NCI-H2227 treated with DMSO at 0.1 percent for 48 hours (cell line): ENCODE measurements around the gene DISC1.

Source experiments
- DNase-seq: peaks from one replicate; lab custom pipeline; 2025; lab: John Stamatoyannopoulos, UW

The DISC1 gene

GRCh38 chr1:231993968-231994455 is 367.4 kb downstream of the DISC1 start:
- no peak for DNase-seq

- no peak for DNase-seq
Measured at GRCh38 chr1:231998791-231999190, 372.2 kb downstream of the DISC1 start.

GRCh38 chr1:232005300-232005699 is 378.7 kb downstream of the DISC1 start:
- DNase-seq, result no peak

GRCh38 chr1:232009741-232010140 is 383.2 kb downstream of the DISC1 start:
- no peak for DNase-seq

- DNase-seq, result no peak
Measured at GRCh38 chr1:232011961-232012360, 385.4 kb downstream of the DISC1 start.

- peak; percentile 38 for DNase-seq
Measured at GRCh38 chr1:232012773-232013386, 386.3 kb downstream of the DISC1 start.

GRCh38 chr1:232014941-232015340 is 388.4 kb downstream of the DISC1 start:
- DNase-seq, result peak; percentile 11

GRCh38 chr1:232016616-232017015 is 390.0 kb downstream of the DISC1 start:
- no peak for DNase-seq

GRCh38 chr1:232017057-232017456 is 390.5 kb downstream of the DISC1 start:
- DNase-seq, result no peak

GRCh38 chr1:232017759-232018158 is 391.2 kb downstream of the DISC1 start:
- DNase-seq, result no peak

- DNase-seq, result no peak
Measured at GRCh38 chr1:232018231-232019025, 391.8 kb downstream of the DISC1 start.

GRCh38 chr1:232019026-232019340 is 392.4 kb downstream of the DISC1 start:
- no peak for DNase-seq

GRCh38 chr1:232020352-232020751 is 393.8 kb downstream of the DISC1 start:
- DNase-seq, result no peak

GRCh38 chr1:232029315-232029714 is 402.7 kb downstream of the DISC1 start:
- DNase-seq, result no peak

- DNase-seq, result no peak
Measured at GRCh38 chr1:232031156-232031555, 404.6 kb downstream of the DISC1 start.

GRCh38 chr1:232033285-232033684 is 406.7 kb downstream of the DISC1 start:
- peak; percentile 14 for DNase-seq

GRCh38 chr1:232034556-232034955 is 408.0 kb downstream of the DISC1 start:
- no peak for DNase-seq

GRCh38 chr1:232036181-232036933 is 409.8 kb downstream of the DISC1 start:
- DNase-seq, result no peak

- no peak for DNase-seq
Measured at GRCh38 chr1:232037774-232038388, 411.3 kb downstream of the DISC1 start.

- DNase-seq, result no peak
Measured at GRCh38 chr1:232038706-232039677, 412.4 kb downstream of the DISC1 start.

GRCh38 chr1:232040260-232040659 is 413.7 kb downstream of the DISC1 start:
- no peak for DNase-seq
